HG03066 (cell line): ENCODE results near the gene MYDGF.

ENCODE experiments used
- ATAC-seq: cut with Tn5 transposase; IDR thresholded peaks from one replicate; pipeline ENCODE4 v1.9.1; 2021; ENCODE audit warnings: low read depth; ENCODE audit not compliant: unreplicated experiment

The MYDGF gene

GRCh38 chr19:4649392-4650047, 20.6 kb downstream of the MYDGF start:
- ATAC-seq = no peak

DNA sequence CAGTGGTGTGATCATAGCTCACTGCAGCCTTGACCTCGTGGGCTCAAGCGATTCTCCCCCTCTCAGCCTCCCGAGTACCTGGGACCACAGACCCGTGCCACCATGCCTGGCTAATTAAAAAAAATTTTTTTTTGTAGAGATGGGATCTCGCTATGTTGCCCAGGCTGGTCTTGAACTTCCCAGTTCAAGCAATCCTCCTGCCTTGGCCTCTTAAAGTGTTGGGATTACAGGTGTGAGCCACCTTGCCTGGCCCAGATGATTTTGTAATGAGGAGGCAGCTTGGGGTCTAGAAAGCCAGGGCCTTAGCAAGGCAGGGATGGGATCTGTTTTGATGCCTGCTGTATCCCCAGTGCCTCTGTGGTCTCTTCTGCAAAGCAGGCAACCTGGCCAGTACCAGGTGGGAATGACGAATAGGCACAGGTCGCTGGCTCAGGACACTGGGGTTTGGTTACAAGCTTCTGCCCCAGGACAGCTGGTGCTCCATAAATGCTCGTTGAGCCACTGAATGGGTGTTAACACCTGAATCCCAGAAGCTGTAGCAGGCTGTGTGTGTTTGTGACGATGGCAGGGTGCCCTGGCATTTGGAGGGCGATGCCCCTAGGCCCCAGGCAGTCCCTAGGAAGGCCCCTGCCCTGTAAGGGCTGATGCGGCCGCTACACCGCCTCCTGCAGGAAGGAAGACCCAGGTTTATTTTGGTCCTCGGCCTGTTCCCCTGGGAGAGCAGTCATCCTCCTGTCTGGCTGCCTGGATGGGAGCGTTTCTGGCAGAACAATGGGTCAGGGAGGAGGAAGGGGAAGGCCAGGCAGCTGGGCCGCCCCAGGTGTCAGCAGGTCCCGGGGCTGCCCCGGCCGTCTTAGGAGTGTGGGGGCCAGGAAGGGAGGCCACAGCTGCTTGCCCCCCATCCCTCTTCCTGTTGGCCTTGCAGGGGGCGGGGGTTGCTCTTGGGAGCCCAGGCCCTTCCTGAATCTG, 22.2 kb downstream of the MYDGF start:
- no peak for ATAC-seq

- no peak for ATAC-seq
Measured at GRCh38 chr19:4645718-4646117, 24.4 kb downstream of the MYDGF start.

DNA sequence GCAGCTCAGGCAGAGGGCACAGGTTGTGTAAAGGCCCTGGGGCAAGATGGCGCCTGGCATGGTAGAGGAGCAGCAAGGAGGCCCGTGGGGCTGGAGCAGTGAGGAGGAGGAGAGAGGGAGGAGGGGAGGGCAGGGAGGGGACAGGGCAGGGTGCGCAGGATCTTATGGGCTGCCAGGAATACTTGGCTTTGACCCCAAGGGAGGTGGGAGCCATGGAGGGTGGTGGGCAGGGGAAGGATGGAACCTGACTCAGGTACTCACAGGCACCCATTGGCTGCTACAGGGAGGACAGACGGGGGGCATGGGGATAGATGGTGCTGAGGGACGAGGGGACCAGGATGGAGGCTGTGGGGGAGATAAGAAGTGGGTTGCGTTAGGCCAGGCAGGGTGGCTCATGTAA, 27.5 kb downstream of the MYDGF start:
- ATAC-seq = no peak

GRCh38 chr19:4641132-4641531, 29.0 kb downstream of the MYDGF start:
- ATAC-seq = no peak

DNA sequence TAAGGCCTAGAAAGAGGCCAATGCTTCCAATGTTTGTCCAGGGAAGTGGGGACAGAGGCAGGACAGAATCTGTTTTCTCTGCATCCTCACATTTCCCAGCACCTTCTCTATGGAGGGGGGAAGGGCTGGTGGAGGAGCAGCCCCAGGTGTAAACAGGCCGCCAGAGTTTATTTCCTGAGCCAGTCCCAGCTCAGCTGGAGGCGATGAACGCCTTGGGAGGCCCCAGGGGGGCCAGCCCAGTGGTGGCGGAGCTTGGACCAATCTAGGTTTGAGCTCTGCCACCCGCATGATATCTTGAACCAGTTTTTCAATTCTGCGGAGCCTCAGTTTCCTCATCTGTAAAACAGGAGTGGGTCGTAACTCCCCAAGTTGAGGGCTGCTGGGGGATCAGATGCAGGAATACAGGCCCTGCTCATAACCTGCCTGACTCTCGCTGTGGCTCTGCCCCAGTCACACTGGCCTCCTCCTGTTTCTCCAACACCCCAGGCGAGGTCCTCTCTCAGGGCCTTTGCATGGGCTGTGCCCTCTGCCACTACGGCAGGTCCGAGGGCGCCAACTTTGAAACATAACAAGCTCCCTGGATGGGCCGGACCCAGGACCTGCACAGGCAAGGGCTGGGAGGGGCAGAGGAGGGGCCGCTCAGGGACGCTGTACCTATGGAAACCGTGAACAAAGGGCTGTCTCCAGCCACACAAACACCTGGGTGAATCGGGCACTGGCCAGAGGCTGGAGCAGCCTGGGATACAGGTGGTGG, 29.7 kb downstream of the MYDGF start:
- no peak for ATAC-seq

DNA sequence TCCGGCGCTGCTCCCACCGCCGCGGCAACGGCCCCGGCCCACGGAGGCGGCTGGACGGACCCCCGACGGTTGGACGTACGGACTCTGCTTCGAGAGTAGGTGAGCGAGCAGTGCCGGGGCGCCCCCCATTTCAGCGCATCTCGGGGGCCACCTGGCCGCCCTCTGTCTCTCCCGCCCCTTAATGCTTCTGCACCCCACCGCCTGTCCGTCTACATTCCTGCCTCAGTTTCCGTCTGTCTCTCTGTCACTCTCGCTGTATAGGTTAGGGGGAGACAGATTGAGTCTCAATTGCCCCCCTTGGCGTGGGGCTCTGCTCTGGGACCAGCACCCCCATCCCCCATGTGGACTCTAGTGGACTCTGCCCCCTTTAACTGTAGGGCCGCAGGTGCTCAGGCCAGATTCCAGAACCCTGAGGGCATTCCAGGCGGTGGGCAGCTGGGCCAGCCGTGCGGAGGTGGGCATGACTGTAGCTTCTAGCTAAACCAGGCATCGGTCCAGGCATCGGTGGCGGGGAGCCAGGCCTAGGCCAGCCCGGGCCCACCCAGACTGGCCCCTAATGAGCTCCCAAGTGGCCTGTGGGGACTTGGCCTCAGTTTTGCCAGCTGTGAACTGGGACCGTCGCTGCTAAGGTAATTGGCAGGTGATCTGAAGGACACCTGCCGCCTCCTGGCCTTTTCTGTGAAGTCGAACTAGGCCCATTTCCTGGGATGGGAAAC, 30.5 kb downstream of the MYDGF start:
- ATAC-seq = peak; percentile 9

- ATAC-seq = peak; percentile 80
Measured at GRCh38 chr19:4638828-4639530, 31.2 kb downstream of the MYDGF start, which contains the start of gene TNFAIP8L1. TSS of gene TNFAIP8L1 (plus strand) at chr19:4639516. CDS start at chr19:4651870, 12,354 bp downstream.

DNA sequence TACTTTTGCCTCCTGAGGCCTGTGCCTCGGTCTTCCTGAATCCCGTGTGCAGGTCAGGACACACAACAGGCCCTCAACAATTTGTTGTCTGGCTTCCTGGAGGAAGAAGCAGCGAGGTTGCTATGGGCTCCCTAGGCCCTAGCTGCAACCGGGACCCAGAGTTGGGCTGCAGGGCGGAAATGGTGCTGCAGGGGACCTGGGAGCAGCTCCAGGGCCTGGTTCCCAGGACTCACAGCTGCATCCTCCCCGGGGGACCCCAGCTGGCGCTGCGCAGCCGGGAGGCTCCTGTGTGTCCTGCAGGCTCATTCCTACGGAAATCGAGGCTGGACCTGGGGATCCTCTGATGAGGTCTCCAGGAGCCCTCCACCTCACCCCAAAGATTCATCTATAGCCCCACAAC, 31.8 kb downstream of the MYDGF start:
- ATAC-seq = no peak

DNA sequence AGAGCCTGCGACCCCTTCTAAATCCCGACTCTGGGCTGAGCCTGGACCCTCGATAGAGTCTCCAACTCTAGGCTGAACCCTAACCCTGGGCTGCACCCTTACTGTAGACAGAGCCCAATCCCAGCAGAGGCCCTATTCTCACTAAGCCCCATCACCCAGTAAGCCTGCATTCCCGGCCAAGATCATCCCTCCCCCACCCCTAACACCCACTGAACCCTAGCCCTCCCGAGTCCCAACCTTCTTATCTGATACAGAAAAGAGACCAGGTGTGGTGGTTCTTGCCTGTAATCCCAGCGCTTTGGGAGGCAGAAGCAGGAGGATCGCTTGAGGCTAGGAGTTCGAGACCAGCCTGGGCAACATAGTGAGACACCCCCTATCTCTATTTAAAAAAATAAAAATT, 33.4 kb downstream of the MYDGF start:
- no peak for ATAC-seq

GRCh38 chr19:4636151-4636717, 33.9 kb downstream of the MYDGF start:
- no peak for ATAC-seq

DNA sequence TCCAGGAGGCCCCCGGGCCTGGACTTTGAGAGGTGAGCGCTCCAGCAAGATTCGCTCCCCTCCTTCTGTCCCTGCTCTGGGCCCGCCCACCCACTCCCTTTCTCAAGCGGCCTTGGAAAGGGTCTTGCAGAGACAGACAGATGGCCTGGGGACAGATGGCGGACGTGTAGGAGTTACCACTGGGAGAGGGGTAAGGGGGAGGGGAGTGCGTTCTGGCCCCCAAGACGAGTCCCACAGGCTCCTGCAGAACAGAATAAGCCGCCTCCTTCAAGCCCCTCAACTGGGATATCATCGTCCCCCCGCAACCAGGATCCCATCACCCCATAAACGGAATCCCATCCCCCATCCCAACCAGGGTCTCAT, 34.4 kb downstream of the MYDGF start:
- ATAC-seq = no peak

DNA sequence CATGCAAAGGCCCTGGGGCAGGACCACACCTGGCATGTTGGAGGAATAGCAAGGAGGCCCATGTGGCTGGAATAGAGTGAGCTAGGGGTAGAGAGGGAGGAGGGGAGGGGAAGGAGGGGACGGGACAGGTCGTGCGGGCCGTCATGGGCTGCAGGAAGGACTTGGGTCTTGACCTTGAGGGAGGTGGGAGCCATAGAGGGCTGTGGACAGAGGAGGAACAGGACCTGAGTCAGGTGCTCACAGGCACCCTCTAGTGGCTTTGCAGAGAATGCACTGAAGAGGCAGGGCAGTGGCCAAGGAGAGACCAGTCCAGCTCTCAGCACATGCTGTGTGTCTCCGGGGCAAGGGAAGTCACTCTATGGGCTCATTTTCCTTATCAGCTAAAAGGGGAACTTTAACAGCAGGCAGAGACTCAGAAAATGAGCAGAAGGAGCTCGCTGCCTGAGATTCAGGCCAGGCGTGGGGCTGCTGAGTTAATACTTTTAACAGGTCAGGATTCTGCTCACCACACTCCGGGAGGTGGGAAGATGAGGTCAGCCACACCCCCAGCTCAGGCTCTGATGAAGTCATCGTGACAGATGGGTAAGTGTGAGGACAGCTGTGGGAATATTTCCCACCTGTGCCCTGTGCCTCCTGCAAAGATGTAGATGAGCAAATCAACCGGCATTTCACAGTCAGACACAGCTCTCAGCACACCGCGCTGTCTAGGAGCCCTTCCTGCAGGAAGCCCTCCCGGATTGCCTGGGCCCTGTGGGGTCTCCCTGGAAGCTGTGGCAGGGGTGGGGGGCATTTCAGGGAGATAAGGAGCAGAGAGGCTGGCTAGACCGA, 36.8 kb downstream of the MYDGF start:
- no peak for ATAC-seq

DNA sequence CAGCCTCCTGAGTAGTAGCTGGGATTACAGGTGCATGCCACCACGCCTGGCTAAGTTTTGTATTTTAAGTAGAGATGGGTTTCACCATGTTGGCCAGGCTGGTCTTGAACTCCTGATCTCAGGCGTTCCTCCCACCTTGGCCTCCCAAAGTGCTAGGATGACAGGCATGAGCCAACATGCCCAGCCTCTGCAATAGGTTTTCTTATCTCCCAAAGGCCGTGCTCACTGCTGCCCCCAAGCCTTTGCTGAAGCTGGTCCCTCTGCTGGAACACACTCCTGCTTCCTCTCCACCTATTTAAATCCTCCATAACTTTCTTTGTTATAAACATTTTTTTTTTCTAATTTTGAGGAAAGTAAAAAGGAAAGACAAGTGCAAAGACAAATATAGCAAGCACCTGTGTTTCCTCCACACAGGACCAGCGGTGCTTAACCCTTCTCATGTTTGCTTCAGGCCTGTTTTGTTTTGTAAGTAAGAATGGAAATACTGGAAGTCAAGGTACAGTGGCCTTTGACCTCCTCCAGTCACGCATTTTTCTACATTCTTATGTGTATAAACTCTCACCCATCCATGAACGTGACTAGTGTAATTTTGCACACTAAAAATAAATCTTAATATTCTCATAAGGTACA, 45.3 kb downstream of the MYDGF start:
- no peak for ATAC-seq

GRCh38 chr19:4624301-4624700, 45.8 kb downstream of the MYDGF start:
- ATAC-seq = no peak

DNA sequence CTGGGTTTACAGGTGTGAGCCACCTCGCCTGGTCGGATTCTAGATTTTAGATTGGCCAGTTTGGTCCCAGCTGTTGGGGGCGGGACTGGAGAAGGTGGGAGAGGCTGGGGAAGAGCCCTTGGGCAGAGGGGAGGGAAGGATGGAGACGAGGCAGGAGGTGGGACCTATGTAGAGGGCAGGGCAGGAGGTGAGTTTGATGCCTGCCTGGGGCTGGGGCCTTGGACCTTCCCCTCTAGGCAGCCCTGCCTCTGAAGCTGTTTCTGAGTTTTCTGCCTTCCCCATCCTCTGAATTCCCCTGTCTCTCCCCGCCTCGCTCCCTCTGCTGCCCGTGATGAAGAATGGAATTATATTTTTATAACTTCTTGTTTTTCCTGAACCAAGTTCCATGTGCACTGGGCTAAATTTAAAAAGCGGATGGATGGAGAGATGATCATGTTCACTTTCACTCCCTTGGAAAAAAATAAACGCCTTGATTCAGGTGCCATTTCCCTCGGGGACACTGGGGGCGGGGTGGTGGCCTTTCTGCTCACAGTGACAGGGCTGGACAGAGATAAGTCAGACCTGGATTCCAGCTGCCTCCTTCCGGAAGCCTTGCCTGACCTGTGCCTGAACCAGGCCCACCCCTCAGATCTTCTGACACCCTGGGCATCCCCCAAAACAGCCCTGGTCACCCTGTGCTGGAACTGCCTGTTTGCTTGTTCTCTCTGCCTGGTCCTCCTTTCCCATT, 47.3 kb downstream of the MYDGF start:
- ATAC-seq = no peak

DNA sequence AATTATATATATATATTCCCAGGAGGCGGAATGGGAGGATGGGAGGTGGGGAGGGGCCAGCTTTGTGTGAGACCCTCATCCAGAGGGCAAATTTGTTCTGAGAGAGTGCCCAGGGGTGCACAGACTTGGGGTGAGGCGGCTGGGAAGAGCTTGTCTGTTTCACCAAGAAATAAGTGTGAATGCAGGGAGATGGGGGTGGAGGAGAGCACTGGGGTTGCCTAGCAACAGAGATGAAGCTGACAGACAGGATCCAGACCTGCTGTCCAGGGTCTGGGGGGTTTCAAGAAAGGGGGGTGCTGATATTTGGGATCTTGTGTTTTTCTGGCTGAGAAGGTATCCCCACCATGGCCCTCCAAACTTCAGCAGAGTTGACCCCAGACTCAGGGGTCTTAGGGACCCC, 49.5 kb downstream of the MYDGF start:
- no peak for ATAC-seq
